Central memory CD4-positive, alpha-beta T cell (primary cell): Measurements from ENCODE around the gene ZRANB1.
"Not testable (repeated sequence)": the region's sequence is repeated elsewhere in the genome, so short reads cannot be mapped to it uniquely, and the experiment has no call there.

Experiments
- DNase-seq: peaks from one replicate; pipeline ENCODE4 v3.0.0; 2022
- total RNA-seq, 3 experiments: gene quantifications; one replicate each; lab custom pipeline; 2026; lab: John Stamatoyannopoulos, UW

Gene ZRANB1
- 56.1 to 83.6 (median 56.5) reads per million in 3 experiments for total RNA-seq

GRCh38 chr10:124941823-124942222, at the start of gene ZRANB1:
TSS of gene ZRANB1 (plus strand) at chr10:124942123. CDS start at chr10:124942494, 371 bp downstream.
- no peak for DNase-seq

- DNase-seq: no peak
These were observed 49.0 kb upstream of the ZRANB1 start for GRCh38 chr10:124892905-124893304.

- DNase-seq: no peak
These were observed 47.2 kb upstream of the ZRANB1 start for GRCh38 chr10:124894569-124895215.

- no peak for DNase-seq
These were observed 45.2 kb upstream of the ZRANB1 start for GRCh38 chr10:124896751-124897150.

GRCh38 chr10:124898471-124898870, 43.5 kb upstream of the ZRANB1 start:
- DNase-seq: no peak

GRCh38 chr10:124899151-124899550, 42.8 kb upstream of the ZRANB1 start:
- DNase-seq: no peak

GRCh38 chr10:124902462-124902861, 39.5 kb upstream of the ZRANB1 start:
- no peak for DNase-seq

GRCh38 chr10:124903111-124903510, 38.8 kb upstream of the ZRANB1 start:
- no peak for DNase-seq

- DNase-seq: no peak
These were observed 37.1 kb upstream of the ZRANB1 start for GRCh38 chr10:124904796-124905195.

- no peak for DNase-seq
These were observed 35.3 kb upstream of the ZRANB1 start for GRCh38 chr10:124906551-124907001.

- DNase-seq: no peak
These were observed 32.4 kb upstream of the ZRANB1 start for GRCh38 chr10:124909563-124909962.

- no peak for DNase-seq
These were observed 30.5 kb upstream of the ZRANB1 start for GRCh38 chr10:124911124-124912067.

- DNase-seq: no peak
These were observed 29.6 kb upstream of the ZRANB1 start for GRCh38 chr10:124912101-124912886.

- DNase-seq: no peak
These were observed 28.8 kb upstream of the ZRANB1 start for GRCh38 chr10:124913167-124913566.

- DNase-seq: not testable (repeated sequence)
These were observed 27.5 kb upstream of the ZRANB1 start for GRCh38 chr10:124914398-124914797.

- no peak for DNase-seq
These were observed 25.8 kb upstream of the ZRANB1 start for GRCh38 chr10:124916098-124916584.

GRCh38 chr10:124916585-124917427, 25.1 kb upstream of the ZRANB1 start:
- peak; percentile 94 for DNase-seq

GRCh38 chr10:124917428-124918190, 24.3 kb upstream of the ZRANB1 start:
- peak; percentile 24 for DNase-seq

GRCh38 chr10:124918191-124918830, 23.6 kb upstream of the ZRANB1 start:
- no peak for DNase-seq

- no peak for DNase-seq
These were observed 23.0 kb upstream of the ZRANB1 start for GRCh38 chr10:124918906-124919305.
